ENCODE results near the gene SCGB1D2.

SCGB1D2 gene

GRCh38 chr11:62260261-62260953 lies 18.4 kb downstream of the SCGB1D2 start:
- no peak overlapping the region for H3K27ac ChIP-seq
- TF ChIP-seq CTCF (conservative IDR thresholded peaks at IDR 0.05): no peak
- no peak for TF ChIP-seq ZFX (IDR thresholded peaks at IDR 0.05)

- TF ChIP-seq CTCF (conservative IDR thresholded peaks at IDR 0.05) (no peak), ZFX (IDR thresholded peaks at IDR 0.05) (no peak)
- no peak overlapping the region for H3K27ac ChIP-seq
Observed at GRCh38 chr11:62264004-62264403, 22.0 kb downstream of the SCGB1D2 start.

- TF ChIP-seq ZFX (IDR thresholded peaks at IDR 0.05) (no peak), CTCF (conservative IDR thresholded peaks at IDR 0.05) (no peak)
- no peak overlapping the region for H3K27ac ChIP-seq
Observed at GRCh38 chr11:62266558-62266957, 24.5 kb downstream of the SCGB1D2 start.

GRCh38 chr11:62267050-62267449 lies 25.0 kb downstream of the SCGB1D2 start:
- TF ChIP-seq ZFX (IDR thresholded peaks at IDR 0.05) (no peak), CTCF (conservative IDR thresholded peaks at IDR 0.05) (no peak)
- H3K27ac ChIP-seq: no peak overlapping the region

GRCh38 chr11:62267576-62267975 lies 25.5 kb downstream of the SCGB1D2 start:
- TF ChIP-seq CTCF (conservative IDR thresholded peaks at IDR 0.05) (no peak), ZFX (IDR thresholded peaks at IDR 0.05) (no peak)
- no peak overlapping the region for H3K27ac ChIP-seq

- H3K27ac ChIP-seq: no peak within 1 kb of the TSS
- TF ChIP-seq CTCF (conservative IDR thresholded peaks at IDR 0.05) (peak; percentile 75), ZFX (IDR thresholded peaks at IDR 0.05) (no peak)
Observed at GRCh38 chr11:62269654-62270278, 27.7 kb downstream of the SCGB1D2 start, which contains the start of gene SCGB2A2. TSS of gene SCGB2A2 (plus strand) at chr11:62270158. CDS start at chr11:62270217, 59 bp downstream.

GRCh38 chr11:62273284-62273683 lies 31.2 kb downstream of the SCGB1D2 start:
- no peak for TF ChIP-seq CTCF (conservative IDR thresholded peaks at IDR 0.05)
- TF ChIP-seq ZFX (IDR thresholded peaks at IDR 0.05): no peak
- H3K27ac ChIP-seq: no peak overlapping the region

Data from C4-2B (cell line).